AG09309 (cell line): Measurements from ENCODE around the gene NBEAL2.

Experiments
- DNase-seq: peaks from one replicate; pipeline ENCODE4 v3.0.0-alpha.2; 2010; ENCODE audit warnings: low read depth
- H3K4me3 ChIP-seq: 2 replicates; pipeline ENCODE4 v1.5.1; 2011; ENCODE audit warnings: mild to moderate bottlenecking, low read depth, low read length, moderate library complexity; ENCODE audit not compliant: control insufficient read depth
- TF ChIP-seq, protein P1 (sequence below): IDR thresholded peaks from 2 replicates; pipeline ENCODE4 v1.5.1; 2011; ENCODE audit warnings: mild to moderate bottlenecking, low read depth, low read length, inconsistent platforms; ENCODE audit not compliant: insufficient read depth, control insufficient read depth; ENCODE audit errors: missing control alignments

Gene NBEAL2

GRCh38 chr3:46989146-46989810 is 9.8 kb downstream of the NBEAL2 start:
- TF ChIP-seq, protein P1, sequence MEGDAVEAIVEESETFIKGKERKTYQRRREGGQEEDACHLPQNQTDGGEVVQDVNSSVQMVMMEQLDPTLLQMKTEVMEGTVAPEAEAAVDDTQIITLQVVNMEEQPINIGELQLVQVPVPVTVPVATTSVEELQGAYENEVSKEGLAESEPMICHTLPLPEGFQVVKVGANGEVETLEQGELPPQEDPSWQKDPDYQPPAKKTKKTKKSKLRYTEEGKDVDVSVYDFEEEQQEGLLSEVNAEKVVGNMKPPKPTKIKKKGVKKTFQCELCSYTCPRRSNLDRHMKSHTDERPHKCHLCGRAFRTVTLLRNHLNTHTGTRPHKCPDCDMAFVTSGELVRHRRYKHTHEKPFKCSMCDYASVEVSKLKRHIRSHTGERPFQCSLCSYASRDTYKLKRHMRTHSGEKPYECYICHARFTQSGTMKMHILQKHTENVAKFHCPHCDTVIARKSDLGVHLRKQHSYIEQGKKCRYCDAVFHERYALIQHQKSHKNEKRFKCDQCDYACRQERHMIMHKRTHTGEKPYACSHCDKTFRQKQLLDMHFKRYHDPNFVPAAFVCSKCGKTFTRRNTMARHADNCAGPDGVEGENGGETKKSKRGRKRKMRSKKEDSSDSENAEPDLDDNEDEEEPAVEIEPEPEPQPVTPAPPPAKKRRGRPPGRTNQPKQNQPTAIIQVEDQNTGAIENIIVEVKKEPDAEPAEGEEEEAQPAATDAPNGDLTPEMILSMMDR, result no peak
- H3K4me3 ChIP-seq, result no peak overlapping the region
- DNase-seq, result no peak

- no peak for DNase-seq
- TF ChIP-seq, protein P1, result no peak
- no peak overlapping the region for H3K4me3 ChIP-seq
These were observed 11.3 kb downstream of the NBEAL2 start for GRCh38 chr3:46990573-46991374.

DNA sequence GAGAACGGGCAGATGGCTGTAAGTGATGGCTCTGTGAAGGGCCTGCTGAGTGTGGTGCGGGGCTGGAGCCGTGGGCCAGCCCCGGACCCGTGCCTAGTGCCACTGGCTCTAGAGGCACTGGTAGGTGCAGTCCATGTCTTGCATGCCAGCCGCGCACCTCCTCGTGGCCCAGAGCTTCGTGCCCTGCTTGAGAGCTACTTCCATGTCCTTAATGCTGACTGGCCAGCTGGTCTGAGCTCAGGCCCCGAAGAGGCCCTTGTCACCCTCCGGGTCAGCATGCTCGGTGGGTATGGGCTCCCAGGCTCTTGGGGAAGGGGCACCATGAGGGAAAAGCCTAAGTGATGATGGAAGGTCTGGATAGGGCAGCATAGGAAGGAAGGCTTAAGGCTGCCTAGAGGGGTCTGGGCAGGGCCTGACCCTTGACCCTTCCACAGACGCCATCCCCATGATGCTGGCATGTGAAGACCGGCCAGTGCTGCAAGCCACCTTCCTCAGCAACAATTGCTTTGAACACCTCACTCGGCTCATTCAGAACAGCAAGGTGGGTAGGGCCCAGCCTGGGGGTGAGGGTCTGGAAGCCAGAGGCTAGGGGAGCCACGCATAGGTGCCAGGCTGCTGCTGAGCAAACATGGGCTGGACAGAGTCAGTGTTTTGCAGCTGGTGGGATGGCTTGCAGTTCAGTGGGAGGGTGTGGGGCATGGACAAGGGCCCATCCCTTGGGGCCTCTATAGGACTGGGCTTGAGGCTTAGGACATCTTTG is 12.1 kb downstream of the NBEAL2 start:
- TF ChIP-seq, protein P1, result no peak
- no peak overlapping the region for H3K4me3 ChIP-seq
- DNase-seq, result no peak

DNA sequence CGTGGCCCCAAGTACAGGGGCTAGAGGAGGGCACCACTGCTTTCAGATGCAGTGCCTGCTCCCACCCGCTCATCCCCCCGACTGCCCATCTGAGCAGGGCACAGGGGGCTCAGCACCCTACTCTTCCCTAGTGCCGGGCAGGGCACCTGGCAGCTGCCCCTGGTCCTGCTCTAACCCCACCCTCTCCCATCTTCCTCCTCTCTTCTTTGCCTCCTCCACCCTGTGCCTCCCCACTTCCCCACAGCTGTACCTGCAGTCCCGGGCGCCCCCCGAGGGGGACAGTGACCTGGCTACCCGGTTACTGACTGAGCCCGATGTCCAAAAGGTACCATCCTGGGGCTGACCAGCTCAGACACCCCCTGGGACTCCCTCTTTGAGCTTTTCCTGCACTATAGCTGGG is 12.8 kb downstream of the NBEAL2 start:
- H3K4me3 ChIP-seq, result no peak overlapping the region
- TF ChIP-seq, protein P1, result no peak
- no peak for DNase-seq

DNA sequence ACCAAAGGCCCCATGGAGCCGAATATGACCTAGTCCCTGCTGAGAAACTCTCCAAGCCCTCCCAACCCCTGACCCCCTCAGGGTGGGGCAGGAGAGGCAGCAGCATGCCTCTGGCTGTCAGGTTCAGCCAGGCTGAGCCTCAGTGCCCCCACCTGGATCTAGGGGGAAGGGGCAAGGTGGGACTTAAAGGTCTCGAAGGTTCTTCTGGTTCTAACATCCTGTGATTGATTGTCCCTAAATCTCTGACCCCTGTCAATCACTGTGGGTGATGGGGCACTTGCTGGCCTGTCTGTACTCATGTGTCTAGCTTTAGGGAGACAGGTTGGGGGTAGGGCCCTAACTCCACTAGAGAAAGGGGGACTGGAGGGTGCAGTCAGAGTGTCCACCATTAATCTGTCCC is 13.8 kb downstream of the NBEAL2 start:
- no peak overlapping the region for H3K4me3 ChIP-seq
- TF ChIP-seq, protein P1, result no peak
- DNase-seq, result no peak

GRCh38 chr3:46993986-46994385 is 14.5 kb downstream of the NBEAL2 start:
- TF ChIP-seq, protein P1, result no peak
- no peak for DNase-seq
- no peak overlapping the region for H3K4me3 ChIP-seq
